ENCODE measurements around the gene LIPF. TPM values are rescaled to one million over a fixed set of nuclear protein-coding genes. Genes with fewer than 3 reads are reported as not detected.
"Not testable (repeated sequence)": the region's sequence is repeated elsewhere in the genome, so short reads cannot be mapped to it uniquely, and the experiment has no call there.

Gene LIPF
- total RNA-seq, 4 donors from 2014 or later: not detected

DNA sequence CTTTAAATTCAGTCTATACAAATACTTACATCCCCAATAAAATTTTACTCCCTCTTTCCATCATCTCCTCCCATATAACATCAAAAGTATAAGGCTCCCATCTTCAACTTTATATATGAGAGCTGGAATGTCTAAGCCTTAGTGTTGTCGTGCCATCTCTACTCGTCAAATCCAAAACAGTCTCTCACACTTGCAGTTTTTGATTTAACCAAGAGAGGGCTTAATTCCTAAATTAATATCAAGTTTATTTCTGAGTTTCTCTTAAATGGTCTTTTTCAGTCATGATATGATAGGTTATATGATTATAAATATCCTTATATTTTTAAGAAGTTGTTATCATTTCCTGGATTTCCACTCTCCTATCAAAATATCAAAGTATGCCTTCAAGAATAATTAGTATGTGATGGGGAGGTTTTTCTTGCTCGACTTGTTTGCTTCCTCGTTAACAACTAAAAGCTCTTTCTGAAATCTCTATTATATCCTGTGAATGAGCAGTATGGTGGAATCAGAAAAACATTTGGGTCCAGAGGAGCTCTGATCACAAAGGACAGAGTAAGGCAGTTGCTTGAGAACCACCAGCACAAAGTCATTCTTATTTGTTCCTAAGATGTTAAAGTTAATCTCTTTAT, 29.3 kb downstream of the LIPF start:
- DNase-seq (ENCODE audit: low spot score) (no peak), ATAC-seq (ENCODE audit: low FRiP score) (no peak)
- TF ChIP-seq, protein P1, sequence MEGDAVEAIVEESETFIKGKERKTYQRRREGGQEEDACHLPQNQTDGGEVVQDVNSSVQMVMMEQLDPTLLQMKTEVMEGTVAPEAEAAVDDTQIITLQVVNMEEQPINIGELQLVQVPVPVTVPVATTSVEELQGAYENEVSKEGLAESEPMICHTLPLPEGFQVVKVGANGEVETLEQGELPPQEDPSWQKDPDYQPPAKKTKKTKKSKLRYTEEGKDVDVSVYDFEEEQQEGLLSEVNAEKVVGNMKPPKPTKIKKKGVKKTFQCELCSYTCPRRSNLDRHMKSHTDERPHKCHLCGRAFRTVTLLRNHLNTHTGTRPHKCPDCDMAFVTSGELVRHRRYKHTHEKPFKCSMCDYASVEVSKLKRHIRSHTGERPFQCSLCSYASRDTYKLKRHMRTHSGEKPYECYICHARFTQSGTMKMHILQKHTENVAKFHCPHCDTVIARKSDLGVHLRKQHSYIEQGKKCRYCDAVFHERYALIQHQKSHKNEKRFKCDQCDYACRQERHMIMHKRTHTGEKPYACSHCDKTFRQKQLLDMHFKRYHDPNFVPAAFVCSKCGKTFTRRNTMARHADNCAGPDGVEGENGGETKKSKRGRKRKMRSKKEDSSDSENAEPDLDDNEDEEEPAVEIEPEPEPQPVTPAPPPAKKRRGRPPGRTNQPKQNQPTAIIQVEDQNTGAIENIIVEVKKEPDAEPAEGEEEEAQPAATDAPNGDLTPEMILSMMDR (IDR thresholded peaks at IDR 0.05): no peak

DNA sequence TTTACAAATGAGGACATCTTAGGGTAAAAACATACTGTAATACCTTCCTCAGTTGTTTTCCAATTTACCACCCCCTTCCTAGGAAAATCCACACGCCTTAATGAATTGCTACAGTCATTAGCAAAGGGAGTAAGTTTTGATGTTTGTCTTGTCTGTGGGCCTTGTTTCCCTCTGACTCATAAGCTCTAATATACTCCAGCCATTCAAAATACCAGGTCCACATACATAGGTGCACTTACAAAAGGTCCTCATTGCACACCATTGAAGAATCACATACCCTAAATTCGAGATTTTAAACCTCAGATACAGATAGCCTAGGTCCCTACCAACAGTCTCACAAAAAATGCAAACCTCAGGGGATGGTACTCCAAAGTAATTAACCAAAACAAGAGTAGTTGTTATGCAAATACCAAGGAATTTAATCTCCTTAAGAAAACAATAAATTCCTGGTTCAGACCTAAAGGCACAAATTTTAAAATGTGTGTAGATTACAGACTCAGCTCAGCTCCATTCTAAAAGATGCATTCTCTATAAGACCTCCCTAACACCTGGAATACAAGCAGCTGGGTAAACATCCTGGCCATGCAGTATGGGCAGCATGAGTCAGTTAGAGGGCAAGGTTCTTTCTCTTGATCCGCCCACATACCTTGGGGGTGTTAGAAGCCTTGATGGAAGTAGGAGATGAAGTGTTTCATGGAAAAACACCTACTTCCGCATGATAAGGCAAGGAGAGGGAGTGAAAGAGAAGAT, 38.8 kb downstream of the LIPF start:
- no peak for ATAC-seq (ENCODE audit: low FRiP score)
- DNase-seq (ENCODE audit: low spot score): no peak
- TF ChIP-seq, protein P1 (IDR thresholded peaks at IDR 0.05): no peak

DNA sequence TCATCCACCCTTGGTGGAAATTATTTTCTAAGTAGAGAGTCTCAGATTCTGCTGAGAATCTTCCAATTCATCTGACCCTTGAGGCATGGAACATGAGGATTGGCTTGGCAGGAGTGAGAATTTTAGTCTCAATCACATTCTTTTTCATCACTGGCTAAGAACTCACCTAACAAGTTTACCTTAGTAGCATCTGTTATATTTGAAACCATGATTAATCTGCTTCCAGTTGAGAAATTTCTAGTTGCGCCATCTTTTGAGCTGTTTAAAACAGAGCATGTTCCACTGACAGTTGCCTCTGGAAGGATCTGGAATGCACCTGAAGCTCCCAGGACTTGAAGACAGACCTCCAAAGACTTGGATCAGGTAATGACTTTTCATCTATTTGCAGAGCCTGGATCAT, 41.7 kb downstream of the LIPF start, which contains the start of gene LIPK:
Gene LIPK (plus strand): TSS at position 292 of the 400 bp plus-strand sequence. CDS start 18,295 bp downstream, outside the sequence.
- no peak for DNase-seq (ENCODE audit: low spot score)
- no peak for ATAC-seq (ENCODE audit: low FRiP score)
- TF ChIP-seq, protein P1 (IDR thresholded peaks at IDR 0.05): no peak

DNA sequence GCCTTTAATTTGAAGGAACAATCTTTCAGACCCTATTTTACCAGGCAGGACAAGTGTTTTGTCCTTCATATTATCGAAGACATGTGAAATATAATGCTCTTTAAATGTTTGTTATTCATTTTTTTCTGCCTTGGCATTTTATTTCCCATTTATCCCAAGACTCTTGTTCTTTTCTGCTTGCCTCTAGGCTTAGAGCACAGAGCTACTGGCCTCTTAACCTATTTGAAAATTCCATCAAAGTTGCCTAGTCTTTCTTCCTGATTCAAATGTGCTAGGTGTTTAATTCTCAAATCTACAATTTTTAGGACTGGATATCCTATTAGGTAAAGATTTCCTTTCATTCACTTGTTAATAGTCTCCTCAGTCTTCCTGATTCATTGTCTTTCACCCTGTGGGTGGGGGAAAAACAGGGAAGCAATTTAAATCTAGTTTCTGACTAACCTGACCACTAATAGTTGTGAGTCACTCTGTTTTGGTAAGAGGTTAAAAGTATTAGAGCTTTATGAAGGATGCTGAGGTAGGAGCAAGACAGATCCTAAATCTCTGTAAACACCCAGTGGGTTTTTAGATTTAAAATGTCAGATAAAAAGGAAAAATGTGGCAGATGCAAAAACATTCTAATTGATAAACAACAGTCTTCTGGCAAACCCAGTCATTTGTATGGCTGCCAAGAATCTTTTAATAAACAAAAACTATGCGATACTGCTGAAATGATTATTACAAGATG, 43.4 kb downstream of the LIPF start:
- peak; percentile 83 for ATAC-seq (ENCODE audit: low FRiP score)
- TF ChIP-seq, protein P1 (IDR thresholded peaks at IDR 0.05): no peak
- DNase-seq (ENCODE audit: low spot score): no peak

DNA sequence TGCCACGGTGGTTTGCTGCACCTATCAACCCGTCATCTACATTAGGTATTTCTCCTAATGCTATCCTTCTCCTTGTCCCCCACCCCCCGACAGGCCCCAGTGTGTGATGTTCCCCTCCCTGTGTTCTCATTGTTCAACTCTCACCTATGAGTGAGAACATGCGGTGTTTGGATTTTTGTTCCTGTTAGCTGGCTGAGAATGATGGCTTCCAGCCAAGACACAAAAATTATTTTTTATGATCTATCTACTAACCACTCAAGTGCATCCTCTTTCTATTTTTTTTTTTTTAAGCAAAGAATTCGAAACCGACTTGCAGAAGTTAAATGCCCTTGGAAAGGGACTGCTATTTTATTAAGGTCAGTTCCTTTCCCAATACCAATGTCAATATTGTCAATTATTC, 45.1 kb downstream of the LIPF start:
- ATAC-seq (ENCODE audit: low FRiP score); DNase-seq (ENCODE audit: low spot score): not testable (repeated sequence)

DNA sequence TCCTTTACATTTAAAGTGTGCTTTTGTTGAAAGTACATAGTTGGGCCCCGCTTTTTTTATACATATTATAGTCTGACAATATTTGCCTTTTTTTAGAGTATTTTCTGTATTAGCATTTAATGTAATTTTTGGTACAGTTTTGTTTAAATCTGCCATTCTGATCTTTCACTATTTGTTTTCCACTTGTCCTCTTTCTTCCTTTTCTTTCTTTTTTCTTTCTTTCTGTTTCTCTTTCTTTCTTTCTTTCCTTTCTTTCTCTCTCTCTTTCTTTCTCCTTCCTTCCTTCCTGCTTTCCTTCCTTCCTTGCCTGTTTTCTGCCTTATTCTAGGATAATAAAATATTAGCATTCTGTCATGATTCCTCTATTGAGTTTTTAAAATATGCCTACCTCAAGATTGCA, 51.3 kb downstream of the LIPF start:
- no peak for ATAC-seq (ENCODE audit: low FRiP score)
- no peak for DNase-seq (ENCODE audit: low spot score)
- TF ChIP-seq, protein P1 (IDR thresholded peaks at IDR 0.05): no peak

DNA sequence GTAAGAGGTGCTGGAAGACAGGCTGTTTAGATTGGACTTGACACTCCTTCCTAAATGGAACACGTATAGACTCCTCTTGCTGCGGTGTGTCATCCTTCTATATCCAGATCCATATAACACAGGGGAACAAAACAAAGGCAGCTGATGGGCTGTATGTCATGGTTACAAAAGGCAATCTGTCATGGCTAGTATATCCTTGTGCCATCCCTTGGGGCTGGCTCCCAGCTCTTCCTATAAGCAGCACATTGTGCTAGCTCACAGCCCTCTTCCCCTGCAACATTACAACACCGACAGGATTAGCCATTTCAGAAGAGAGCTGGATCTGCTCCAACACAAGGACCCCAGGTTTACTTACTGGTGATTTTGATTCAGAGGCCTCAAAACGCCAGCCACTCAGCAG, 57.1 kb downstream of the LIPF start:
- no peak for ATAC-seq (ENCODE audit: low FRiP score)
- TF ChIP-seq, protein P1 (IDR thresholded peaks at IDR 0.05): no peak
- no peak for DNase-seq (ENCODE audit: low spot score)
